PFSK-1 (cell line): Measurements from ENCODE around the gene OPTC.

Source experiments
- POLR2AphosphoS5 ChIP-seq: IDR thresholded peaks from 2 replicates; pipeline ENCODE4 v1.6.1; 2012; ENCODE audit warnings: low read depth, mild to moderate bottlenecking, control low read depth, low read length, moderate library complexity
- REST ChIP-seq, 2 experiments: IDR thresholded peaks; 2 replicates each; pipeline versions ENCODE4 v1.6.1 to v1.8.0; 2011 to 2012; ENCODE audit warnings: low read depth in 2 of 2, low read length in 2 of 2, control low read depth in 1 of 2, inconsistent platforms in 1 of 2, mild to moderate bottlenecking in 1 of 2, moderate library complexity in 1 of 2; ENCODE audit not compliant: insufficient read depth in 1 of 2
- TAF1 ChIP-seq: IDR thresholded peaks from 2 replicates; pipeline ENCODE4 v1.6.1; 2012; ENCODE audit warnings: low read length, control low read depth, borderline replicate concordance; ENCODE audit not compliant: insufficient read depth

- no peak for TF ChIP-seq REST (IDR thresholded peaks at IDR 0.05; ENCODE audit: insufficient read depth in 1 of 2, low read depth in 2 of 2, low read length in 2 of 2)
- no peak for TF ChIP-seq POLR2AphosphoS5
- no peak for TF ChIP-seq TAF1
Measured at GRCh38 chr1:203546274-203546673, 52.3 kb downstream of the OPTC start.
